ENCODE results near the gene KMT2D. TPM values are rescaled to one million over a fixed set of nuclear protein-coding genes. Genes with fewer than 3 reads are reported as not detected.

KMT2D gene
- total and polyA plus RNA-seq, 2 of the 8 experiments (the other 6 are each of a cell fraction or from before 2014, with no cell fraction given): 9.1 to 86.3 TPM

DNA sequence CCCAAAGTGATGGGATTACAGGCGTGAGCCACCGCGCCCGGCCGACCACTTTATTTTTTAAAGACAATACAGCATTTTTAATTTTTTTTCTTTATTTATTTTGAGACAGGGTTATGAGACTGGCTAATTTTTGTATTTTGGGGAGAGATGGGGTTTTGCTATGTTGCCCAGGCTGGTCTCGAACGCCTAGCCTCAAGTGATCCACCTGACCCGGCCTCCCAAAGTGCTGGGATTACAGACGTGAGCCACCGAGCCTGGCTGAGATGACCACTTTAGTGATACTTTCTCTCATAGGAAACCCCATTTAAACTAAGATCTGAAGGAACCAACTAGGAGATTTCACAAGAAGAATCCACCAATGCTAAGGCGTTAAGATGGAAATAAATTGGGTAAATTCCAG lies 10.4 kb upstream of the KMT2D start:
- no peak overlapping the region for H3K4me3 ChIP-seq (ENCODE audit: extremely low read depth in 1 of 4, insufficient read depth in 2 of 4, low read depth in 3 of 4, low read length in 4 of 4)
- H3K36me3 ChIP-seq (ENCODE audit: control insufficient read depth in 2 of 4, insufficient read depth in 4 of 4, low read length in 3 of 4): no peaks in the 10 kb centered on the region
- no peak overlapping the region for H3K27ac ChIP-seq (ENCODE audit: low read depth, low read length)
- FAIRE-seq (no peak), DNase-seq (ENCODE audit: low read depth in 1 of 2, low spot score in 2 of 2) (no peak)
- H4K5ac ChIP-seq (ENCODE audit: insufficient read length, low read depth, low read length): no peak overlapping the region
- no peak overlapping the region for H3K9ac ChIP-seq (replicated peaks in 1 of 4; ENCODE audit: extremely low read depth in 1 of 4, low read depth in 3 of 4, low read length in 3 of 4)
- no peak overlapping the region for H3K18ac ChIP-seq (ENCODE audit: extremely low read depth, low read length)
- H2BK120ac ChIP-seq (replicated peaks; ENCODE audit: low read depth, low read length): no peak overlapping the region
- no peaks in the 10 kb centered on the region for H4K20me1 ChIP-seq (replicated peaks in 1 of 2; ENCODE audit: control insufficient read depth in 1 of 2, insufficient read depth in 2 of 2, low read length in 2 of 2)
- no peak overlapping the region for H2AFZ ChIP-seq (ENCODE audit: low read length)
- ChIA-PET CTCF (ENCODE audit: partially characterized antibody) (interaction anchor here (0.6 to 10.0 kb wide), 5 partner anchors 16 to 271 kb away, joined by 3 to 129 read pairs (median 5); no protein-coding TSS in a partner anchor), POLR2A (ENCODE audit: partially characterized antibody) (interaction anchor here (1.3 to 3.6 kb wide), 5 partner anchors 10 to 60 kb away, joined by 4 to 32 read pairs (median 6); partner anchors contain the start of gene TUBA1B)
- H2BK5ac ChIP-seq (ENCODE audit: low read depth, low read length): no peak overlapping the region
- no peaks in the 10 kb centered on the region for H3K9me3 ChIP-seq (ENCODE audit: insufficient read depth in 2 of 2, low read depth in 1 of 2, low read length in 1 of 2)
- H3K23ac ChIP-seq (ENCODE audit: insufficient read length): no peak overlapping the region
- no peak overlapping the region for H2AK5ac ChIP-seq (ENCODE audit: low read depth, low read length)
- no peak overlapping the region for H2BK15ac ChIP-seq (ENCODE audit: low read length)
- no peak overlapping the region for H3K14ac ChIP-seq (ENCODE audit: insufficient read length)
- no peak overlapping the region for H3K4ac ChIP-seq (replicated peaks; ENCODE audit: insufficient read length, low read depth, low read length)
- 95% methylated on average over 11 of the region's 11 CpGs; no CpG with 5 or more reads in 1 of the 2 experiments for WGBS, 2 experiments (ENCODE audit: extremely low coverage in 1 of 2, insufficient coverage in 1 of 2, insufficient read length in 1 of 2, insufficient replicate concordance in 2 of 2, low coverage in 1 of 2, low lambda C conversion rate in 2 of 2, missing lambda C conversion rate in 1 of 2)
- peaks cover 2 to 6% (median 4%) of the 10 kb centered on the region in 4 experiments; a peak in 5 of 7 replicates for H3K4me1 ChIP-seq (replicated peaks in 1 of 4; ENCODE audit: control insufficient read depth in 3 of 4, insufficient read depth in 4 of 4, low read length in 3 of 4)
- no peak overlapping the region for H4K91ac ChIP-seq (replicated peaks; ENCODE audit: insufficient read length, low read length)
- H4K8ac ChIP-seq (ENCODE audit: extremely low read depth, insufficient read depth, low read length): no peak overlapping the region
- H3K79me1 ChIP-seq (ENCODE audit: low read depth, low read length): no peaks in the 10 kb centered on the region
- H3K79me2 ChIP-seq (ENCODE audit: control insufficient read depth in 1 of 2, insufficient read depth in 2 of 2, low read length in 2 of 2): no peaks in the 10 kb centered on the region
- no peak overlapping the region for H3K56ac ChIP-seq (replicated peaks; ENCODE audit: insufficient read length, low read depth, low read length)
- H3K4me2 ChIP-seq (ENCODE audit: insufficient read depth in 1 of 2, low read depth in 2 of 2, low read length in 2 of 2): no peak overlapping the region; a peak in 1 of 4 replicates
- H2BK12ac ChIP-seq (ENCODE audit: low read depth, low read length): no peak overlapping the region
- H3K23me2 ChIP-seq (ENCODE audit: low read depth, low read length): peaks cover 11% of the 10 kb centered on the region
- peaks cover 0 to 8% (median 3%) of the 10 kb centered on the region in 4 experiments; a peak in 5 of 7 replicates for H3K27me3 ChIP-seq (replicated peaks in 1 of 4; ENCODE audit: control insufficient read depth in 3 of 4, extremely low read depth in 1 of 4, insufficient read depth in 3 of 4, low read length in 3 of 4)
- no peak overlapping the region for H2BK20ac ChIP-seq (ENCODE audit: low read length)
- TF ChIP-seq JUN (IDR thresholded peaks at IDR 0.05; ENCODE audit: low read depth, low read length) (no peak), SUZ12 (IDR thresholded peaks at IDR 0.05; ENCODE audit: low read length) (no peak)

Data from H1 (cell line).